ENCODE data around the gene TUBA3D.
"Not testable (repeated sequence)": the region's sequence is repeated elsewhere in the genome, so short reads cannot be mapped to it uniquely, and the experiment has no call there.

TUBA3D gene

DNA sequence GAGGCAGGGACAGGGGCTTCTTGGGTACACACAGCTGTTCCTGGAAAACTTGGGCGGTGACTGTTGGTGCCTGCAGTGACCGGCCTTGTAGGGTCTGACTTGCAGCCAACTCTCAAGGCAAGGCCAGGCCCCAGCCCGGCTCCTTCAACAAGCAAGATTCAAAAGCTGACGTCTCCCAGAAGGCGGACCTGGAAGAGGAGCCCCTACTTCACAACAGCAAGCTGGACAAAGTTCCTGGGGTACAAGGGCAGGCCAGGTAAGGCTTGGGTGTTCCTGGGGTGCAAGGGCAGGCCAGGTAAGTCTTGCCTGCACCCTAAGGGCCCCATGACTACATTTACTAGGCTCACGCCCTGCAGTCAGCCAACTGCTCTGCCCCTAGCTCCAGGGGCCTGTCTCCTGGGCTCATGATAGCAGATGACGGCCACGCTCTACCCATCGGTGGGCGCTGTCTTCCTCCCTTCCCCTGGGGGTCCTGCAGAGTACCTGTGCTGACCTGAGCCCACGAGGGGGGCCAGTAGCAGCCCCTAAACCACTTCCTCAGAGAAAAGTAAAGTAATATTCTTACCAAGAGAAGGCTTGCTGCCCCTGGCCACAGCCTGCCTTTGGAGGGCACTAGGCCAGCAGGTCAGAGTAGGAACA is 55.7 kb downstream of the TUBA3D start:
- not testable (repeated sequence) for DNase-seq (ENCODE audit: low read depth in 2 of 2, low spot score in 1 of 2)

All from stimulated activated CD8-positive, alpha-beta memory T cell treated with anti-CD3 and anti-CD28 coated beads, Interleukin-4, amount 100 ng/mL, for 1 hour (primary cell).